Stomach smooth muscle (tissue), 2 donors: Measurements from ENCODE around the gene A1BG.

ENCODE experiments used
- H3K27ac ChIP-seq: one replicate; pipeline ENCODE4 v1.7.0; 2013; ENCODE audit warnings: mild to moderate bottlenecking, low read length, inconsistent platforms
- H3K27me3 ChIP-seq, 2 donors: one replicate each; pipeline ENCODE4 v1.7.0; 2013; ENCODE audit warnings: low read length in 2 of 2; ENCODE audit not compliant: insufficient read depth in 2 of 2, control insufficient read depth in 1 of 2
- H3K36me3 ChIP-seq, 2 donors: one replicate each; pipeline ENCODE4 v1.7.0; 2013; ENCODE audit warnings: low read length in 2 of 2; ENCODE audit not compliant: control insufficient read depth in 2 of 2, insufficient read depth in 2 of 2
- H3K4me1 ChIP-seq: one replicate; pipeline ENCODE4 v1.7.0; 2013; ENCODE audit warnings: low read length; ENCODE audit not compliant: control insufficient read depth, insufficient read depth
- H3K4me3 ChIP-seq, 2 donors: one replicate each; pipeline ENCODE4 v1.7.0; 2013; ENCODE audit warnings: low read length in 2 of 2
- H3K9ac ChIP-seq, 2 donors: one replicate each; pipeline ENCODE4 v1.7.0; 2013; ENCODE audit warnings: low read length in 2 of 2, mild to moderate bottlenecking in 1 of 2
- H3K9me3 ChIP-seq, 2 donors: one replicate each; pipeline ENCODE4 v1.7.0; 2013; ENCODE audit warnings: low read length in 2 of 2; ENCODE audit not compliant: control insufficient read depth in 2 of 2
- donor health status: healthy.
- donor health status: Pancreatic carcinoma.

Gene A1BG

GRCh38 chr19:58307736-58308135, 45.6 kb downstream of the A1BG start:
- Histone ChIP-seq H3K4me1 (peaks cover 10% of the 10 kb centered on the region), H3K36me3 (peaks cover 22 to 30% of the 10 kb centered on the region in 2 donors), H3K27me3 (no peaks in the 10 kb centered on the region), H3K9ac (no peak overlapping the region), H3K4me3 (no peak overlapping the region), H3K9me3 (no peaks in the 10 kb centered on the region), H3K27ac (no peak overlapping the region)

DNA sequence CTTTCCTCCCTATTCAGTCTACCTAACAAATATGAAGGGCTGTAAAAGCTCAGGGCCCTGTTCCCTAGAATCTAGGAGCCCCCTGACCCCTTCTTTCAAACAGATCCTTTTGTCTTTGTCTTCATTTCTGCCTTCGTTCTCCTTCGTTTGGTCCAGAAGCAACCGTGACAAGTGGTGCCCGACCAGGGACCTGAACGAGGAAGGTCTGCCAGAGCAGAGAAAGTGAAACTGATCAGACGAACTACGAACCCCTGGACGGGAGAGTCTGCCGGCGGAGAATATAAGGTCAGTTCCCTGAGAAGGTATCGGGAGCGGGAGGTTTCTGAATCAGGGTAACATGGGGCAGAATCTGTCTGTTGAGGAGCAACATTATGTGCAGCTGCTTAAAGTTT, 47.4 kb downstream of the A1BG start:
- Histone ChIP-seq H3K9me3 (no peaks in the 10 kb centered on the region), H3K27ac (peak overlapping the region; percentile 58), H3K4me3 (peak overlapping the region; percentile 98 to 99), H3K36me3 (peaks cover 15% of the 10 kb centered on the region in 2 donors), H3K9ac (peak overlapping the region; percentile 94 to 97), H3K27me3 (no peaks in the 10 kb centered on the region), H3K4me1 (peaks cover 10% of the 10 kb centered on the region)

GRCh38 chr19:58305065-58305931, 48.0 kb downstream of the A1BG start, which contains the start of gene ERVK3-1:
Gene ERVK3-1 (plus strand): TSS chr19:58305377. CDS start chr19:58312169, 6,792 bp downstream.
- Histone ChIP-seq H3K9ac (peak within 1 kb of the TSS; percentile 94 to 97), H3K27me3 (no peaks in the 10 kb centered on the region), H3K9me3 (no peaks in the 10 kb centered on the region), H3K27ac (peak within 1 kb of the TSS; percentile 58), H3K36me3 (peaks cover 20 to 22% of the 10 kb centered on the region in 2 donors), H3K4me1 (peaks cover 10% of the 10 kb centered on the region), H3K4me3 (peak within 1 kb of the TSS; percentile 98 to 99)

DNA sequence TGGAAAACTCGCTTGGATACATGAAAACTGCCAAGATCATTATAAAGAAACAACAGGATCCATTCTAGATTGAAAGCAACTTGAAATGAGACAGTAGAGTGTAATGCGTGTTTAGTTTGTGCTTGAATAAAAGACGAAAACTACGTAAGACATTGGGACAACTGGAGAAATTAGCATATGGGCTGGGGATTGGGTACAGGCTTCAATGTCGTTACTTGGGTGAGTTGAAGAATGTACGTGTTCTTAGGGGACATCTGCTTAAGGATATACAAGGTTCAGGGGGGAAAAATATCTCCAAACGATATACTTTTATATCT, 48.6 kb downstream of the A1BG start:
- no peaks in the 10 kb centered on the region for H3K9me3 ChIP-seq
- peaks cover 10% of the 10 kb centered on the region for H3K4me1 ChIP-seq
- H3K4me3 ChIP-seq: peak overlapping the region; percentile 98 to 99
- no peaks in the 10 kb centered on the region for H3K27me3 ChIP-seq
- H3K9ac ChIP-seq: peak overlapping the region; percentile 68 to 79
- H3K36me3 ChIP-seq: peaks cover 23 to 28% of the 10 kb centered on the region in 2 donors
- H3K27ac ChIP-seq: peak overlapping the region; percentile 58

- no peaks in the 10 kb centered on the region for H3K9me3 ChIP-seq
- H3K27ac ChIP-seq: peak overlapping the region; percentile 58
- H3K27me3 ChIP-seq: no peaks in the 10 kb centered on the region
- peak overlapping the region in 1 of 2 donors; percentile 68 for H3K9ac ChIP-seq
- H3K4me1 ChIP-seq: peaks cover 10% of the 10 kb centered on the region
- H3K36me3 ChIP-seq: peaks cover 23 to 28% of the 10 kb centered on the region in 2 donors
- peak overlapping the region in 1 of 2 donors; percentile 99 for H3K4me3 ChIP-seq
Measured at GRCh38 chr19:58304255-58304654, 49.0 kb downstream of the A1BG start.

GRCh38 chr19:58300620-58301019, 52.7 kb downstream of the A1BG start:
- H3K9ac ChIP-seq: no peak overlapping the region
- no peak overlapping the region for H3K4me3 ChIP-seq
- H3K27me3 ChIP-seq: no peaks in the 10 kb centered on the region
- no peaks in the 10 kb centered on the region for H3K4me1 ChIP-seq
- H3K9me3 ChIP-seq: no peaks in the 10 kb centered on the region
- no peak overlapping the region for H3K27ac ChIP-seq
- H3K36me3 ChIP-seq: peaks cover 13 to 22% of the 10 kb centered on the region in 2 donors

DNA sequence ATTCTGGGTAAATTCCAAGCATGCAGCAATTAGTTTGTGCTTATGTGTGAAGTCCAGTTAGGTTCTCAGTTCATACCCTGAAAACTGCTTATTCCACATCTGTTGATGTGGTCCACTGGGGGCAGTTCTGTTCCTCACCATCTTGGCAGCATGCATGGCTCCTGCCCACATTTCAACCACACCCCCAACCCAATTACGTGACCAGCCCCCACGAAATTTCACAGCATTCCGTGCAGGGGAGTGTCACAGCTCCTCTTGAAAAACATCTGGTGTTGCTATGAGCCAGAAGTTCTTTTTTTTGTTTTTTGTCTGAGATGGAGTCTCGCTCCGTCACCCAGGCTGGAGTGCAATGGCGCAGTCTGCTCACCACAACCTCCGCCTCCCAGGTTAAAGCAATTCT, 57.2 kb downstream of the A1BG start:
- Histone ChIP-seq H3K36me3 (peaks cover 49 to 54% of the 10 kb centered on the region in 2 donors), H3K9me3 (peaks cover 7 to 20% of the 10 kb centered on the region in 2 donors), H3K4me3 (no peak overlapping the region)

More for the DNA sequence above, 57.2 kb downstream of the A1BG start:
- no peaks in the 10 kb centered on the region for H3K27me3 ChIP-seq
- no peaks in the 10 kb centered on the region for H3K4me1 ChIP-seq
- no peak overlapping the region for H3K27ac ChIP-seq
- H3K9ac ChIP-seq: no peak overlapping the region
